Prostate gland (tissue), 2 donors: ENCODE data around the gene PCIF1. TPM values are rescaled to one million over a fixed set of nuclear protein-coding genes. Genes with fewer than 3 reads are reported as not detected.

Experiments used
- DNase-seq: peaks from one replicate; pipeline ENCODE4 v3.0.0-alpha.2; 2019; ENCODE audit warnings: low spot score
- H3K27ac ChIP-seq, 2 donors: fragments of 200-600 bp; sonication (generic); 2 replicates each; pipeline ENCODE4 v1.5.1; 2017 to 2019
- H3K27me3 ChIP-seq: fragments of 200-600 bp; sonication (generic); replicated peaks from 2 replicates; pipeline ENCODE4 v1.5.1; 2019; ENCODE audit not compliant: insufficient read depth
- H3K36me3 ChIP-seq, 2 donors: fragments of 200-600 bp; sonication (generic); 1 replicate in 1 of 2; 2 replicates in 1 of 2; pipeline versions ENCODE4 v1.5.1 to v1.8.1; 2017 to 2019
- H3K4me1 ChIP-seq: fragments of 200-600 bp; sonication (generic); replicated peaks from 2 replicates; pipeline ENCODE4 v1.5.1; 2019
- H3K4me3 ChIP-seq, 2 donors: fragments of 200-600 bp; sonication (generic); 2 replicates each; pipeline ENCODE4 v1.5.1; 2017 to 2019
- H3K9me3 ChIP-seq: fragments of 200-600 bp; sonication (generic); 2 replicates; pipeline ENCODE4 v1.5.1; 2017
- POLR2A ChIP-seq: fragments of 450-650 bp; IDR thresholded peaks from one replicate; pipeline ENCODE4 v1.6.1; 2016; ENCODE audit warnings: antibody characterized with exemption, mild to moderate bottlenecking
- POLR2AphosphoS5 ChIP-seq: sonication (generic); formaldehyde crosslinking; IDR thresholded peaks from one replicate; pipeline ENCODE4 v1.6.1; 2017; ENCODE audit warnings: antibody characterized with exemption
- WGBS: methylation state at CpG from one replicate; pipeline ENCODE4 v1.1.5; 2018; 5-methylcytosine and 5-hydroxymethylcytosine counted together
- intact Hi-C: fragments of 100-400 bp; cut with DNase I; formaldehyde crosslinking; loops from one replicate; pipeline ENCODE4 v1.14.2; 2022
- total RNA-seq, 2 donors: library from RNA; depleted of rRNA; stranded (reverse); fragments of >200 nt; gene quantifications; one replicate each; pipeline ENCODE4 v1.1.0, GENCODE V29; 2016
- TF ChIP-seq, protein P1 (sequence below), 4 experiments: fragments of 200-600 bp in 2 of 4; fragments of 450-650 bp in 2 of 4; sonication (generic) in 2 of 4; IDR thresholded peaks; 1 replicate in 3 of 4; 2 replicates in 1 of 4; pipeline ENCODE4 v1.5.1; 2016 to 2019; ENCODE audit warnings: antibody characterized with exemption in 4 of 4, mild to moderate bottlenecking in 2 of 4, moderate library complexity in 2 of 4

PCIF1 gene
- total RNA-seq, 2 donors from 2014 or later: 39.8 to 54.9 TPM

DNA sequence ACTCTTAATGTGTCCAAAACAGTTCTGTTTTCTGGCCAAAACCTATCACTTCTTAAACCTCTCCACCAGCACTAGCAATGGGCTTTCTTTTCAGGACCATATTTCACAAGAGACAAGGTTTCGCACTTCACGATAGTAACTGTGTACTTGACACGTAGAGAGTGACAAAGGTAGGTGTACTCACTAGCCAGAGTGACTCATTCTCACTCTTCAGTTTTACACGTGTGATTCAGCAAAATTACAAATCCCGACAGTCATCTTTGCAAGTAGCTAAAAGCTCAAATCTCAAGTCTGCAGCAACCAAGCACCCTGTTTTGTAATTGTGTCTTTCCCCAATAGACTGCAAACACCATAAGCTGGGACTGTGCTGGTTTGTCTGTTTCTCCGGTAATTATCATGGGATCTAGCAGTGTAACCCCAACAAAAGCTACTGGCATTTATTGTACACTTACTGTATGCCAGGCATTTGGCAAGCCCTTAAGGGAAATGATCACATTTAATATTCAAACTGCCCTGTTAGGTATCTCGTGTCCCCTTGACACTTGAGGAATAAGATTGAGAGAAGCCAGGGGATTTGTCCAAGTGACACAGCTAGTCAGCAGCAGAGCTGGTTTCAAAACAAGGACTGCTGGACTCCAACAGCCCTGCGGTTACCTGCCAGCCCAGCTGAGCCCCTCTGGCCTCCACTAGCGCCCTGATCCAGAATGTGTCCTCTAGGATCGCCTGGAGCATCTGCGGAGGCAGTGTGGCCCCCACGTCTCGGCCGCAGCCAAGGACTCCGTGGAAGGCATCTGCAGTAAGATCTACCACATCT, 9.9 kb downstream of the PCIF1 start:
- no peak overlapping the region for H3K27ac ChIP-seq
- 83% methylated on average over 14 of the region's 15 CpGs for WGBS
- intact Hi-C loops: no loop called here
- H3K36me3 ChIP-seq: peaks cover 21 to 35% of the 10 kb centered on the region in 2 donors
- no peaks in the 10 kb centered on the region for H3K27me3 ChIP-seq
- H3K4me3 ChIP-seq: no peak overlapping the region
- H3K4me1 ChIP-seq: no peaks in the 10 kb centered on the region
- DNase-seq: no peak
- TF ChIP-seq, protein P1, sequence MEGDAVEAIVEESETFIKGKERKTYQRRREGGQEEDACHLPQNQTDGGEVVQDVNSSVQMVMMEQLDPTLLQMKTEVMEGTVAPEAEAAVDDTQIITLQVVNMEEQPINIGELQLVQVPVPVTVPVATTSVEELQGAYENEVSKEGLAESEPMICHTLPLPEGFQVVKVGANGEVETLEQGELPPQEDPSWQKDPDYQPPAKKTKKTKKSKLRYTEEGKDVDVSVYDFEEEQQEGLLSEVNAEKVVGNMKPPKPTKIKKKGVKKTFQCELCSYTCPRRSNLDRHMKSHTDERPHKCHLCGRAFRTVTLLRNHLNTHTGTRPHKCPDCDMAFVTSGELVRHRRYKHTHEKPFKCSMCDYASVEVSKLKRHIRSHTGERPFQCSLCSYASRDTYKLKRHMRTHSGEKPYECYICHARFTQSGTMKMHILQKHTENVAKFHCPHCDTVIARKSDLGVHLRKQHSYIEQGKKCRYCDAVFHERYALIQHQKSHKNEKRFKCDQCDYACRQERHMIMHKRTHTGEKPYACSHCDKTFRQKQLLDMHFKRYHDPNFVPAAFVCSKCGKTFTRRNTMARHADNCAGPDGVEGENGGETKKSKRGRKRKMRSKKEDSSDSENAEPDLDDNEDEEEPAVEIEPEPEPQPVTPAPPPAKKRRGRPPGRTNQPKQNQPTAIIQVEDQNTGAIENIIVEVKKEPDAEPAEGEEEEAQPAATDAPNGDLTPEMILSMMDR (IDR thresholded peaks at IDR 0.05): no peak
- no peak for TF ChIP-seq POLR2A
- TF ChIP-seq POLR2AphosphoS5: no peak
- H3K9me3 ChIP-seq: no peaks in the 10 kb centered on the region

DNA sequence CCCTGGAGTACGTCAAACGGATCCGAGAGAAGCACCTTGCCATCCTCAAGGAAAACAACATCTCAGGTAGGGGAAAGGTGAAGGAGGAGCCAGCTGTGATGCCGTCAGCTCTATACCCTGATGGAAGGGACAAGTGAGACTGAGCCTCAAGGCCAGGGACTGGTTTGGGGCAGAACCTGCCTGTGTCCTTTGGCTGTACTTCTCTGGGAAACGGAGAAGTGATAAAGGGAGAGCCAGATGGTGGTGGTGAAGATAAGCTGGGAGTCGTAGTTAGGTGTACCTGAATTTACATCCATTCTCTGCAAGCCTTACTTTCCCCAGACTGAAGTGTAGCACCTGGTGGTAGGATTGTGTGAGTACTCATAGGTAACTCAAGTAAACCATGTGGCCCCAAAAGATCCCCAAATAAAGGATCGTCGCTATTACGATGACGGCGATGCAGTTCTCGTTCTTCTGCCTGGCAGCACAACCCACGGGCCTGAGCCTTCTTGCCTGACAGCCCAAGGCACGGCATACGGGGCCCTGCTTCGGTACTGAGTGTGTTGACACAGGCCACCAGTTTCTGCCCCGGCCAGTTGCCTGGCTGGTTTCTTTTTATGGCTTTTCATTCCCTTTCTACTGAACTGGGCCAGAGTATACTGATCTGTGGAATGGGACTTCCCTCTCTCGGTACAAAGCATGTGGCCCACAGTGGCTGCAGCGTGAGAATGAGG, 10.6 kb downstream of the PCIF1 start:
- H3K4me1 ChIP-seq: no peaks in the 10 kb centered on the region
- intact Hi-C loops: no loop called here
- no peak overlapping the region for H3K27ac ChIP-seq
- TF ChIP-seq, protein P1 (IDR thresholded peaks at IDR 0.05): no peak
- TF ChIP-seq POLR2A (no peak), POLR2AphosphoS5 (no peak)
- DNase-seq: no peak
- WGBS: 76% methylated on average over 19 of the region's 19 CpGs
- H3K4me3 ChIP-seq: no peak overlapping the region
- peaks cover 18 to 32% of the 10 kb centered on the region in 2 donors for H3K36me3 ChIP-seq
- H3K27me3 ChIP-seq: no peaks in the 10 kb centered on the region
- H3K9me3 ChIP-seq: no peaks in the 10 kb centered on the region

DNA sequence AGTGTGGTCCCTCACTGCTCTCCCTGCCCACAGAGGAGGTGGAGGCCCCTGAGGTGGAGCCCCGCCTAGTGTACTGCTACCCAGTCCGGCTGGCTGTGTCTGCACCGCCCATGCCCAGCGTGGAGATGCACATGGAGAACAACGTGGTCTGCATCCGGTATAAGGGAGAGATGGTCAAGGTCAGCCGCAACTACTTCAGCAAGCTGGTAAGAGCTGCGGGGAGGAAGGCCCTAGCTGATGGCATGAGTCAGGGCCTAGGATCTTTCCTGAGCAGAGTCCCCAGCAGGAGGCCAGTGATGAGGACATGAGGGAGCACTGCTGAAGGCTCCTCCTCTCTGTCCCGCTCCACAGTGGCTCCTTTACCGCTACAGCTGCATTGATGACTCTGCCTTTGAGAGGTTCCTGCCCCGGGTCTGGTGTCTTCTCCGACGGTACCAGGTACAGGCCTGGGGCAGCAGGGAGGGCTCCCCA, 11.2 kb downstream of the PCIF1 start:
- no peak for TF ChIP-seq POLR2AphosphoS5
- TF ChIP-seq, protein P1 (IDR thresholded peaks at IDR 0.05): no peak
- no peak for TF ChIP-seq POLR2A
- Histone ChIP-seq H3K4me1 (no peaks in the 10 kb centered on the region), H3K27ac (no peak overlapping the region), H3K4me3 (no peak overlapping the region), H3K27me3 (no peaks in the 10 kb centered on the region), H3K36me3 (peaks cover 15 to 31% of the 10 kb centered on the region in 2 donors), H3K9me3 (no peaks in the 10 kb centered on the region)
- DNase-seq: no peak
- WGBS: 84% methylated on average over 13 of the region's 13 CpGs
- intact Hi-C loops: no loop called here

DNA sequence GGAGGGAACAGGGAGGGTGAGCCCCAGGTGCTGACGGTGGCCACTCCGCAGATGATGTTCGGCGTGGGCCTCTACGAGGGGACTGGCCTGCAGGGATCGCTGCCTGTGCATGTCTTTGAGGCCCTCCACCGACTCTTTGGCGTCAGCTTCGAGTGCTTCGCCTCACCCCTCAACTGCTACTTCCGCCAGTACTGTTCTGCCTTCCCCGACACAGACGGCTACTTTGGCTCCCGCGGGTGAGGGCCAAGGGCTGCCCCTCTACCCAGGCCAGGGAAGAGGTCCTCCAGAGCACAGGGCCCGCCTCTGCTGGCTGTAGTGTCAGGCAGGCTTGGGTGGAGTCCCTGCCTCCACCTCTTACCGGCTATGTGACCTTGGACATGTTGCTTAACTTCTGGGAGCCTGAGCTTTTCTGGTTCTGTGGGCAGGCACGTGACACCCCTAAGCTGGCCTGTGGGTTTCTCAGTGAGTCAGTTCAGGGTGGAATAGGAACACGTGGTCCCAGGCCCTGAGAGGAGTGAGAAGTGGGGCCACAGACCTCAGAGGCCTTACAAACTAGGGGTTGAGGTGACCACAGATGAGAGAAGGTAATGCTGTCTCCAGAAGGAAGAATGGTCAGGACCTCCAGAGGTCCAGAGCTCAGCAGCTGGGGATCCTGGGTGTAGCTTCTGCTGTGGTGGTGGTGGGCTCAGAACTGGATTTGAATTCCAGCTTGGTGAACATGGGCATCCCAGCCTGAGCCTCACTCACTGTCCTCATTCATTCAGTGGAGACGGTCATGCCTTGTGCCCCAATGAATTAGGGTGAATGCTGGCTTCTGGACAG, 11.9 kb downstream of the PCIF1 start:
- intact Hi-C loops: no loop called here
- Histone ChIP-seq H3K4me3 (no peak overlapping the region), H3K27ac (no peak overlapping the region), H3K4me1 (no peaks in the 10 kb centered on the region), H3K27me3 (no peaks in the 10 kb centered on the region), H3K36me3 (peaks cover 13 to 26% of the 10 kb centered on the region in 2 donors), H3K9me3 (no peaks in the 10 kb centered on the region)
- TF ChIP-seq, protein P1 (IDR thresholded peaks at IDR 0.05): no peak
- no peak for TF ChIP-seq POLR2AphosphoS5
- TF ChIP-seq POLR2A: no peak
- DNase-seq: no peak
- WGBS: 82% methylated on average over 18 of the region's 20 CpGs
